ENCODE results near the gene RPS27A.
A peak's percentile ranks its signal among the peaks of the same experiment; 100 is the strongest.

The RPS27A gene

DNA sequence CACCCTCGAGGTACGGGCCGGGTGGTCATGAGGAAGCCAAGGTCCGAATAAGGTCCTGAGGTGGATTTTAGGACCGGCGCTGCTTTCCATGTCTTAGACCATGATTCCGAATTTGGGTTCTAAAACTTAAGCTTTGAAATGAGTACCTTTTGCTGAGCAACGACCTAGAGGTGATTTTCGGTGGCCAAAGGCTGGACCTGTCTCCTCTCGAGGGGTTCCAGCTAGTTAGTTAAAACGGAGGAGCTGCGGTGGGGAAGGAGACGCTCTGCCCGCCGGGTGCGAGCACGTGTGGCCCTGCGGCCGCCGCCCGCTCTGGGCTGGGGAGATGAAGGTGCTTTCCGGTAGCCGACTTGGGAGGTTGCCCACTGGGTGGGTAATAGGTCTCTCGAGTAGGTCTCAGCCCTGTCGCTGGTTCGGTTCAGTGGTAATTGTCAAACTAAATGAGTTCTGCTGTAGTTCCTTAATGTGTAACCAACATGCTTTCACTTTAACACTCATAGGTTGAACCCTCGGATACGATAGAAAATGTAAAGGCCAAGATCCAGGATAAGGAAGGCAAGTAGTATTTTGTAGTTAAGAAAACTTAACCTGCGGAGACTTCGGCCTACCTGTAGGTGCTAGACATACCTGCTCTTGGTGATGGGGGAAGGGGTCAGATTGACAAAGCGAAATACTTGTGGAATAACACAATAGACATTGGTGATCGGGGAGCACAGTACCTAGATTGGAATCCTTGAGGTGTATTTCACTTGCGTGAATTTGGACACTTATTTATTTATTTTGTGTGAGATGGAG, 572 bp downstream of the RPS27A start:
- 0 out of 2 replicates have a peak, but pooled peaks have one; percentile 11 for TF ChIP-seq ZBTB7A (IDR thresholded peaks at IDR 0.05; ENCODE audit: low read depth)
- no peak for TF ChIP-seq CEBPB (IDR thresholded peaks at IDR 0.05)

- TF ChIP-seq ZBTB7A (IDR thresholded peaks at IDR 0.05; ENCODE audit: low read depth) (no peak), NFIC (IDR thresholded peaks at IDR 0.05) (no peak), EGR1 (IDR thresholded peaks at IDR 0.05) (no peak), TCF12 (IDR thresholded peaks at IDR 0.05; ENCODE audit: low read depth) (no peak), MAX (IDR thresholded peaks at IDR 0.05) (no peak; the same call in 1 of the 2 replicates), RAD21 (IDR thresholded peaks at IDR 0.05; ENCODE audit: low read depth) (no peak), CREB1 (IDR thresholded peaks at IDR 0.05; ENCODE audit: low read depth) (no peak), REST (IDR thresholded peaks at IDR 0.05; ENCODE audit: low read depth) (no peak), TAF1 (IDR thresholded peaks at IDR 0.05; ENCODE audit: low read depth) (no peak), FOXM1 (IDR thresholded peaks at IDR 0.05; ENCODE audit: borderline replicate concordance, low read depth) (no peak), YY1 (IDR thresholded peaks at IDR 0.05; ENCODE audit: low read depth) (no peak), CEBPB (IDR thresholded peaks at IDR 0.05) (no peak), TEAD4 (IDR thresholded peaks at IDR 0.05) (no peak)
- TF ChIP-seq, protein P1, sequence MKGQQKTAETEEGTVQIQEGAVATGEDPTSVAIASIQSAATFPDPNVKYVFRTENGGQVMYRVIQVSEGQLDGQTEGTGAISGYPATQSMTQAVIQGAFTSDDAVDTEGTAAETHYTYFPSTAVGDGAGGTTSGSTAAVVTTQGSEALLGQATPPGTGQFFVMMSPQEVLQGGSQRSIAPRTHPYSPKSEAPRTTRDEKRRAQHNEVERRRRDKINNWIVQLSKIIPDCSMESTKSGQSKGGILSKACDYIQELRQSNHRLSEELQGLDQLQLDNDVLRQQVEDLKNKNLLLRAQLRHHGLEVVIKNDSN (IDR thresholded peaks at IDR 0.05): no peak
Observed at GRCh38 chr2:55233658-55233940, 1.1 kb downstream of the RPS27A start.

- TF ChIP-seq, protein P1 (IDR thresholded peaks at IDR 0.05): no peak
- no peak for TF ChIP-seq TEAD4 (IDR thresholded peaks at IDR 0.05)
- no peak for TF ChIP-seq FOXM1 (IDR thresholded peaks at IDR 0.05; ENCODE audit: borderline replicate concordance, low read depth)
- TF ChIP-seq CREB1 (IDR thresholded peaks at IDR 0.05; ENCODE audit: low read depth): no peak
- TF ChIP-seq ZBTB7A (IDR thresholded peaks at IDR 0.05; ENCODE audit: low read depth): no peak
- TF ChIP-seq EGR1 (IDR thresholded peaks at IDR 0.05): no peak
- no peak for TF ChIP-seq TAF1 (IDR thresholded peaks at IDR 0.05; ENCODE audit: low read depth)
- TF ChIP-seq NFIC (IDR thresholded peaks at IDR 0.05): no peak
- no peak for TF ChIP-seq TCF12 (IDR thresholded peaks at IDR 0.05; ENCODE audit: low read depth)
- TF ChIP-seq CEBPB (IDR thresholded peaks at IDR 0.05): no peak
- TF ChIP-seq MAX (IDR thresholded peaks at IDR 0.05): no peak
- no peak for TF ChIP-seq YY1 (IDR thresholded peaks at IDR 0.05; ENCODE audit: low read depth)
- TF ChIP-seq RAD21 (IDR thresholded peaks at IDR 0.05; ENCODE audit: low read depth): no peak
- TF ChIP-seq EP300 (IDR thresholded peaks at IDR 0.05; ENCODE audit: borderline replicate concordance): no peak
- no peak for TF ChIP-seq REST (IDR thresholded peaks at IDR 0.05; ENCODE audit: low read depth)
Observed at GRCh38 chr2:55235724-55236538, 3.4 kb downstream of the RPS27A start.

- no peak for TF ChIP-seq EGR1 (IDR thresholded peaks at IDR 0.05)
- TF ChIP-seq EP300 (IDR thresholded peaks at IDR 0.05; ENCODE audit: borderline replicate concordance): no peak
- no peak for TF ChIP-seq MAX (IDR thresholded peaks at IDR 0.05)
- TF ChIP-seq, protein P1 (IDR thresholded peaks at IDR 0.05): no peak
Observed at GRCh38 chr2:55236992-55237543, 4.6 kb downstream of the RPS27A start.

Measured in Ishikawa (cell line).